IPS DF 19.7 (cell line): ENCODE data around the gene MSRB3.

Experiments
- DNase-seq: peaks from one replicate; pipeline ENCODE4 v3.0.0-alpha.2; 2013; ENCODE audit warnings: low read depth, low spot score

The MSRB3 gene

DNA sequence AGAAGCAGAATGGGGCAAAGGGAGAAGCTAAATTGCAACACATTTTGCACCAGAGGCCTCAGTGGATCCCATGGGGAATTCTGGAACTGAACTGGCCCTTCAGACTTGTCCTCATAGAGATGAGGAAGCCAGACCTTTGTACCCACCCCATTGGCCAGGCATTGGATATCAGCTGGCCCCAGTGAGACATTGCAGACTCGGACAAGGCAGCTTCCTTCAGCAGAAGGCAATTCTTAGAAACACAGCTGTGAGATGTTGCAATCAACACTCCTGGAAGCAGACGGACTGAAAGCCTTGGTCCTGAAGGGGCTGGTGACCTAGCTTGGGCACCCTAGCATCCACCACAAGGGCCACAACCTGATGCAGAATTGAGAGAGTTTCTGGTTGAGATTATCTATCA, 218.1 kb downstream of the MSRB3 start:
- DNase-seq: no peak

GRCh38 chr12:65497660-65498059, 219.2 kb downstream of the MSRB3 start:
- no peak for DNase-seq

DNA sequence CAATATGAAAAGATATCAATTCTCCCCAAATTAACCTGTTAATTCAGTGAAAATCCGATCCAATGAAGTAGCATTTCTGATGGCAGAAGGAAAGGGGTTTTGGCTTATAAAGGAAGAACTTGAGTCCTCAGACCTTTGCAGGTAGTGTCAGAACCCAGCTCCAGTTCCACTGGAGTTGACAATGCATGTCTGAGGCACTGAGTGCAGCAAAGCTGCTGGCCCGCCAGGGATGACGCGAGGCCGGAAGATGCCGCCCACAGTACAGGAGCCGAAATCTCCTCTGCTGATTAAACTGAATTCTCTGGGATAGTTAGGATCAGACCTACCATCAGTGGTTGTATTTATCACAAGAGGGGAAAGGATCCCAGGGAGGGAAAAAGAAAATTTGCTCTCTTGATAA, 220.7 kb downstream of the MSRB3 start:
- no peak for DNase-seq

GRCh38 chr12:65500091-65500900, 221.8 kb downstream of the MSRB3 start:
- DNase-seq: no peak

GRCh38 chr12:65501093-65501621, 222.7 kb downstream of the MSRB3 start:
- DNase-seq: no peak

DNA sequence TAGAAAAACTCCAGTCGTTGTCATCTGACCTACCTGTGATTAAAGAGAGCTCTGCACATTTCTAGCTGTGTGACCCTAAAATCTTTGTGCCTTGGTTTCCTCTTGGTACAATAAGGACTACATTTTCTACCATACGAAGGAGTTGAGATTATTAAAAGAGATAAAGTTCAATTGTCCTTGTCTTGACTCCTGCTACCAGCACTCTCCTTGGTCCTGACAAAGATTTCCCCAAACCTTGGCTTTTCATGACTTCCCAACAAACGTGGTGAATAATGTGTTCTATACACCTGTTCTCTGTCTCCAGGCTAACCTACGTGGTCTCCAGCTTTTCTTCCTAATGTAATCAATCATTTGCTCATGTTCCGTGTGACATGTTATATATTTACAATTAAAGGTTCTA, 223.5 kb downstream of the MSRB3 start:
- DNase-seq: no peak

DNA sequence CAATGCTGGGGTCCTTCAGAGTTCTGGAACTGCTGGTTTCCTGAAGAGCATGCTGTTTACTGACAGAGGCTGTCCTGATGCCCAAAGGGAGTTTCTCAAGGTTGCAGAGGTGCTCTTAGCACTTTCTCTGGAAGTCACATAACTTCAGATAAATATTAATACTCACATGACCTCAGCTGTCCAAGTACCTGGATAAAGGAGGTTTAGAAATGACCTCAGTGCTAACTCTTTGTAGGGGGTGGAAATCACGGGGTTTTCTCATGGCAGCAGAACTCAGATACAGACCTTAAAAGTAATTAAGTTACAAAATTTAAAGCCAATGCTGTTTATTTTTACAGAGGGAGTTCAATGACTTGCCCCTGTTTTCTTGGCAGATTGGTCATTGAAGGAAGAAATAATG, 225.9 kb downstream of the MSRB3 start:
- no peak for DNase-seq

DNA sequence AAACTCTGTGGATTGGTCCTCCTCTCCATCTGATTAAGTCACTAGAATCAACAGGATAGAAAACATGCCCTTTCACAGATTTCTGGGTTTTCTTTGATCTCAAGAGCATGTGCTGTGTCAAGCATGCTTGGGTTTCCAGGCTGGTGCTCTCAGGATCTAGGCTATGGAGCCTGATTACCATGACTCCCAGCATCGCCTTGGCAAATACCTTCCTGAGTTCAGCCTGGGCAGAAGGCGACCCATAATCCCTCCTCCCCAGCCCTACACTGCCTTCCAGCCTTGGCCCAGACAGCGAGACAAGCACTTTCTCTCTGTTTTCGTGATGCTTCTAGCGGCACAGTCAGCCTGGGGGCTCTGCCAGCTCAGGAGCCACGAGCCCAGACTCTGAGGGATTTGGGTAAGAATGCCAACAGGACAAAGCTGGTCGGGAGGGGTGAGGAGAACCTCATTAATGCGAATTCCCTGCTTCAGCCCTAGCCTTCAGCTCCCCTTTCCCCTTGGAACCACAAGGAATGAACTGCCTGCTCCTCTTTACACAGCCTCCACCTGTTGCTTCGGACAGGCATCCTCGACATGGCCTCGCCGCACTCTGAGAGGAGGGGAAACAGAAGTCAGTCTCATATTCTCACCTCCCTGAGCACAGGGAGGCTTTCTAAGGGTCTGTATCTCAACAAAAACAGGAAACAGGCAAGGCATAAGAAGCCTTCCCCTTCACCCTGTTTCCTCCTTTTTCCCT, 227.1 kb downstream of the MSRB3 start:
- no peak for DNase-seq

DNA sequence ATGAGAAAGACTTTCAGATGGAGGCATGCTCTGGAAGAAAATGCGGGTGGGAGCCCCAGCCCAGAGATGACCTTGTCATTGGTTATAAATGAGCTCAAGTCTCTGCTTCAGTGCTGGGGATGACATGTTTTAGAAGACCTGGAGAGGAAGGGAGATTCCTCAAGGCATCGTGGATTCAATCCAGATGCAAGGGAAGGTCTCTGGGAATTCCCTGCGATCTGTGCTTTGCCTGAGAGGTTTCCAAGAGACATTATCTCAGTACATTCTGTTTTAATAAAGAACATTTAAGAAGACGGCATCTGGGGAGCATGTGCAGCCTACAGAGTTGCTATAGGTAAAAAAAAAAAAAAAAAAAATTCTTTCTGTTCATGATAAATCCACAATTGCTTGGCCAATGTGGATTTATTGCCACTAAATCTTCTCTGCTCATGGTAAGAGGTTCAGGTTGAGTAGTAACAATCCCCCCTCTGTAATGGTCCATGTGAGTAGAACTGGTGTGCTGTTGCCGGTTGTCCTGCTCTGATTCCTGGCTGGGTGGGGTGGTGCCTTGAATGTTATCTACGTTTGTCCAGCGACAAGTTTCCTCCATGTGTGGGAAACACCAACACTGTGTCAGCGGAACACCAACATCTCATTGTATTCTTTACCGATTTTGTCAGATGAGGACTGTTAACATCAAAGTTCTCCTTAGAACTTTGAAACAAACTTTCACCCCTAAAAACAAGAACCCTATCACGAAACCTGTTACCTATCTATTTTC, 230.0 kb downstream of the MSRB3 start:
- no peak for DNase-seq

- no peak for DNase-seq
These were observed 231.5 kb downstream of the MSRB3 start for GRCh38 chr12:65510007-65510406.

- peak; percentile 68 for DNase-seq
These were observed 232.1 kb downstream of the MSRB3 start for GRCh38 chr12:65510584-65511050.

- no peak for DNase-seq
These were observed 232.8 kb downstream of the MSRB3 start for GRCh38 chr12:65511134-65511834.

GRCh38 chr12:65511912-65512311, 233.4 kb downstream of the MSRB3 start:
- no peak for DNase-seq
